ENCODE results near the gene GP1BB.
A peak's percentile ranks its signal among the peaks of the same experiment; 100 is the strongest.

Gene GP1BB

GRCh38 chr22:19727310-19728150 lies 4.2 kb downstream of the GP1BB start:
- no peak for DNase-seq (ENCODE audit: low spot score)

DNA sequence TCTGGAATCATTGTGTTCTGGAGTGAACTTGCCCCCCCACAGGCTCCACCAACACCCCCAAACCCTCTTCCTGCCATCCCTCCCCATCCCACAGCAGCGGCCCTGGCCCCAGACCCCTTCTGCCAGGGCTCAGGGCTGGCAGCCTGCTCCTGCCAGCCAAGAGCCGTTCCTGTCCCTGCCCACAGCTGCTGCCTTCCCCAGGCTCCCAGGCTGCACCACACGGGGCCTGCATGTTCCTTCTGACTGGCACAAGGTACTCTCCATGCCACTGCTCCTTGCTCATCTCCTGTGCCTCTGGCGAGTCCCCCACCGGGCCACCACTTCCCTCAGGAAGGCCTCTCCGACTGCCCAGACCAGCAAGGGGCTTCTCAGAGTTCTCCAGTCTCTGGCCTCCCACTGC lies 4.9 kb downstream of the GP1BB start:
- DNase-seq (ENCODE audit: low spot score), result no peak

- no peak for DNase-seq (ENCODE audit: low spot score)
Observed at GRCh38 chr22:19728836-19729235, 5.5 kb downstream of the GP1BB start.

DNA sequence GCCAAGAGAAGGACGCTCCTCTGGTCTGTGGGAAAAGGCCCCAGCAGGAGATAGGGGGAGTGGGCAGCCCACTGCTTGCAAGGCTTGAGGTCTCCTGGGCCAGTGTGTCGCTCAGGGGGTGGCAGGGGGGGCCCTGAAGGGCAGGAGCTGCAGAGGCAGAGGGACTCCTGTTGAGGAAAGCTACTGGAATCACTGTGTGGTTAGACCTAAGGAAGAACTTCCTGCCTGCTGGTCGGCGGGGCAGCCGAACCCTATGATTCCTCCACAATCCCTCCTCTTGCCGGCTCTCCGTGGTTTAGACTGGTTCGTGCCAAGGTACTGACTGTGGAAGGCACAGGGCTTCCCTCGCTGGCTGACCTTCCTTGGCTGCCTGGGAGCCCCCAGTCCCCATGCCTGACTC lies 6.2 kb downstream of the GP1BB start:
- no peak for DNase-seq (ENCODE audit: low spot score)

DNA sequence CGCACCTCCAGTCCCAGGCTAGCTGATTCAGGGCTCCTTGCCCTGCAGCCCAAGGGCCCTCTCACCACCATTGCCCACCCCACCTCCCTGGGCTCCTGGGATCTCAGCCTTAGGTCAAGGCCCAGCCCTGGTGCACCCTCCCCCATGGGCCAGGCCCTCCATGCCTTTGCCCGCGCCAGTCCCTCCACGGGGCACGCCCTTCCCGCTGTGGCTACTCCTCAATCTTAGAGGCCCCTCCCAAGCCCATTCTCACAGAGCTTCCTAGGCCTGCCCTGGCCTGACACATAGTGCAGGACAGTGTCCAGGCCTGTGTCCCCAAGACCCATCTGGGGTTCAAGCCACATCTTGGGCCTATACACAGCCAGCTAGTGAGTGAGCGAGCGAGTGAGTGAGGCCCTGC lies 6.9 kb downstream of the GP1BB start:
- no peak for DNase-seq (ENCODE audit: low spot score)

DNA sequence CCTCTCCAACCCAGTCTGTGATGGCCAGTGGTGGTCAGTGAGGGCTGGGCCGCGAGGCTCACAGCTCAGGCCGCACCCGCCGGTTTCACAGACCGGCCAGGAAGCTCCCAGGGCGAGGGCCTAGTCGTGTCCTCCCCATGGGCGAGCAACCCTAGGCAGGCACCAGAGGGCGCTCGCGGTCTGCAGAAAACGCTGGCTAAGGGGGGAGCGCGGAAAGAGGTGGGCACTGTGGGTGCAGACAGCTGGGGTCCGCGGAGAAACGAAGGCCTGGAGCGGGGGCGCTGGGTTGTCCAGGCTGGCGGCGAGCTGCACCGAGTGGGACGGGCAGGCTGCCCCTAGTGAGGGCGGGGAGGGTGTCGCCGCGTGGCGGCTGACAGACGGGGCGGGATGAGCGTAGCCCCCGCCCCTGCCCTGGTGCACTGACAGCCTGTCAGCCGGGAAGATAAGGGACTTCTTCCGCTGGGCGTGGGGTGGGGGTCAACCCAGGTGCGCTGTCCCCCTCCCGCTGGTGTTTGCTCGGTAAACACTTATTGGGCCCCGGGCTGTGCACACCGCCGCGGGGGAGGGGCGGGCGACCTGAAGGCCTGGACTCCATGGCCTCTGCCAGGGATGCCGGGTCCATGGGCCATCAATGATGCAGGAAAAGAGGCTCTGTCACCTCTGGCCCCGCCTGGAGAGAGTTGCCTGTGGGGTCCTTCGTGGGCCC lies 7.5 kb downstream of the GP1BB start:
- DNase-seq (ENCODE audit: low spot score), result peak; percentile 80

GRCh38 chr22:19731361-19732135 lies 8.2 kb downstream of the GP1BB start:
- DNase-seq (ENCODE audit: low spot score), result no peak

DNA sequence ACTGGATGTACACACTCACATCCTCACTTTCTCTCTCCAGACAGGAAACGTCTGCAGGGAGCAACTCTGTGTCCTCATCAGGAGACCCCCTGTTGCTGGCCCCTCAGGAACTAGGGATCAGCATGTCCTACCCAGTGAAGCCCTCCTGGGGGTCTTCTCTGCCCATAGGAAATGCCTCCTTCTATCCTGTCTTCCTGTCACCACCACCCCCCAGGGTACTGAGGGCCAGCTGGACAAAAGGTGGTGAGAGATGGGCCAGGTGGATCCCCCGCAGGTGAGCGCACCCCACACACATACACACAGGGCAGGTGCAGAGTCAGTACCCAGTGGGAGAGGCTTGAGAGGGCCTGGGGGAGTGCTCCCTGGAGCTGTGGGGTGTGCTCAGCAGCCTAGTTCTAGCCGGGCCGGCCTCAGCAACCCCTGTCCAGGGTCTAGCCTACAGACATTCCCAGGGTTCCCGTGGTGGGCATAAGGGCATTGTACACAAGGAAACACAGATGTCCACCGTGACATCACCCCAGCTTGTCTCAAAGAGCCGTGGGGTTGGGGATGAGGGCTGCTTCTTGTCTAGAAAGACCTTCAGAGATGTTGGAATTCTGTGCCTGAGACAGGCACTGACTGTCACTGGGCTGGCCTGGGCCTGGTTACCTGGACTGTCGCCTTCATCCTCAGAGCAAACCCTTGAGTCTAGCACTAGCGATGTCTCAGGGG lies 9.2 kb downstream of the GP1BB start:
- no peak for DNase-seq (ENCODE audit: low spot score)

DNA sequence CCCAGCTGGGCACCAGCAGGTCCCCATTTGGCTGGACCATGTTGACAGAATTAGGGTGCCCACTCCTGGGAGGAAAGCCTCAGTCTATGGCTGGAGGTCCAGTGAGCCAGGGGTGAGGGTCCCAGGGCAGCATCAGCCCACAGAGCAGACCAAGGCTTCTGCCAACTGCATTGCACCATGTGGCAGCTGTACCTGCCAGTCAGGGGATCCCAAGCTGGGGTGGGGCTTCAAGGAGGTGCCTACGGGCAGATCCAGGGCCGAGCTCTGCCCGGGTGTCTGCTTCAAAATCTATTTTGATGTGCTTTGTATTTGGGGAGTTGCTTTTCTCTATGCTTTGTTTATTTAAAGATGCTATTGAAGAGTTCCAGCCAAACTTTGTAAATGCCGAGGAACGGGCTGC lies 10.4 kb downstream of the GP1BB start:
- DNase-seq (ENCODE audit: low spot score), result no peak

GRCh38 chr22:19734163-19734562 lies 10.8 kb downstream of the GP1BB start:
- DNase-seq (ENCODE audit: low spot score), result no peak

GRCh38 chr22:19734837-19735382 lies 11.6 kb downstream of the GP1BB start:
- DNase-seq (ENCODE audit: low spot score), result no peak

- DNase-seq (ENCODE audit: low spot score), result no peak
Observed at GRCh38 chr22:19735665-19736510, 12.5 kb downstream of the GP1BB start.

- DNase-seq (ENCODE audit: low spot score), result no peak
Observed at GRCh38 chr22:19737846-19738663, 14.7 kb downstream of the GP1BB start.

- DNase-seq (ENCODE audit: low spot score), result no peak
Observed at GRCh38 chr22:19738664-19739447, 15.5 kb downstream of the GP1BB start.

DNA sequence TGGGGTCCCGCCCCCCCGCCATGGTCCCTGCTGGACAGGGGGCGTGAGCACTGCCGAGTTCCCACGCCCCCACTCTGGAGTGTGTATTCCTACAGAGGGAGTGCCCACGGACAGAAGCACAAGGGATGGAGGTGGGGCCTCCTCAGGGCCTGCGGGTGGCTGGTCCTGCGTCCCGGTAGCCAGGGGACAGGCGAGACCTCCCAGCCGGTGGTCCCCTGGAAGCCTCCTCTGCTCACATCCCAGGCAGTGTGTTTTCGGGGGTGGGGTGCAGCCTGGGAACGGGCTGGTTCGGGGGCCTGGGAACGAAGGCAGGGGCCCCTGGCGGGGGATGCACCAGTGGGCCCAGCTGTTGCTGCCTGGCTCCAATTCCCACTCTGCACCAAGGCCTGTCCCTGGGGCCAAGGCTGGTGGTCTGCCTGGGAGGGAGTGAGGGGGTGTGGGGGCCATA lies 16.1 kb downstream of the GP1BB start:
- DNase-seq (ENCODE audit: low spot score), result no peak

DNA sequence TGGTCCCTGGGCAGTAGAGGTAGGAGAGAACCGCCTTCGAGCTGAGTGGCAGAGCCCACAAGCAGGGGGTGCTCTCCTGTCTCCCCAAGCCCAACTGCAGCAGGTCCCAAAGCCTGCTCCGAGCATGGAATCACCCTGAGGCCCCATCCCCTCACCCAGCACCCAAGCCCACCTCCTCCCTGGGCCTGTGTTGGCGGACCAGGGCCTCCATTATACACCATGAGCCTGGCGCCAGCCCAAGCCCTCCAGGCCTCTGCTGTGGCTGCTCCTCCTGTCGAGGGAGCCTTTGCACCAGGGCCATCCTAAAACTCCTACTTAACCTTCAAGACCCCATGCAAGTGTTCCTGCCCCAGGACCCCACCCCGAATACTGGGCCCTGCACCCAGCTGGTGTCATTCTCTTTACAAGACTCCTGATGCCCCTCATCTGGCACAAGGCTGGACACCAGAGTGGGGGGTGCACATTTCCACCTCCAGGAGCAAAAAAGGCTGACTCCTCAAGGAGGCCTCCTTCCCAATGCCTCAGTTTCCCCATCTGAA lies 16.6 kb downstream of the GP1BB start:
- DNase-seq (ENCODE audit: low spot score), result no peak

GRCh38 chr22:19740586-19740985 lies 17.2 kb downstream of the GP1BB start:
- DNase-seq (ENCODE audit: low spot score), result no peak

GRCh38 chr22:19741053-19741452 lies 17.7 kb downstream of the GP1BB start:
- no peak for DNase-seq (ENCODE audit: low spot score)
